HCT116 (cell line): ENCODE results near the gene CNKSR3.

Experiments
- JUND ChIP-seq: IDR thresholded peaks from 2 replicates; pipeline ENCODE4 v1.6.1; 2012
- RAD21 ChIP-seq: IDR thresholded peaks from 2 replicates; pipeline ENCODE4 v1.6.1; 2012; ENCODE audit warnings: low read depth, mild to moderate bottlenecking
- TF ChIP-seq, protein P1 (sequence below), 3 experiments: fragments of 200-600 bp in 1 of 3; sonication (generic) in 1 of 3; IDR thresholded peaks in 2 of 3; conservative IDR thresholded peaks in 1 of 3; 2 replicates each; pipeline ENCODE4 v1.5.1; 2012 to 2017; ENCODE audit warnings: low read depth in 2 of 3, low read length in 2 of 3, antibody characterized with exemption in 1 of 3, borderline replicate concordance in 1 of 3, control low read depth in 1 of 3, mild to moderate bottlenecking in 1 of 3, mixed read lengths in 1 of 3, mixed run types in 1 of 3, moderate library complexity in 1 of 3; ENCODE audit not compliant: insufficient read depth in 1 of 3
- TF ChIP-seq, protein P2 (sequence below): IDR thresholded peaks from 2 replicates; pipeline ENCODE4 v1.6.1; 2011; ENCODE audit warnings: mild to moderate bottlenecking, low read length, moderate library complexity; ENCODE audit not compliant: insufficient replicate concordance; ENCODE audit errors: extremely low read depth

DNA sequence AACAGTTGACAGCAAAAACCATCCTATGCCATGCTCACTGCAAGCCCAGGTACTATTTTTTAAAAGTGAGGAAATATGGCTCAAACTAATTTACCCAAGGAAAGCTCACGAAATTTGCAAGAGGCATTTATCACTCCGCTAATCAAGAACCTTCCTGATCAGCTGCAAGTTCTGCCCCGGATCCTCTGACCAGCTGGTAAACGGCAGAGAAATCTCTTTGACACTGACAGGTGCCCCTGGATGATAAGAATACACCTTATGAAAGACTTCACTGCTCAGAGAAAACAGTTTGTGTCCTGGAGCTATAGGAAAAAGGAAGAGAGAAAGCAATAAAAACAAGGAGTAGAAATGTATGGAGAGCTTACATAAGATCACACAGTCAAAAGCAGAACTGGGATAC lies 6.4 kb downstream of the CNKSR3 start:
- TF ChIP-seq JUND = no peak
- TF ChIP-seq, protein P1, sequence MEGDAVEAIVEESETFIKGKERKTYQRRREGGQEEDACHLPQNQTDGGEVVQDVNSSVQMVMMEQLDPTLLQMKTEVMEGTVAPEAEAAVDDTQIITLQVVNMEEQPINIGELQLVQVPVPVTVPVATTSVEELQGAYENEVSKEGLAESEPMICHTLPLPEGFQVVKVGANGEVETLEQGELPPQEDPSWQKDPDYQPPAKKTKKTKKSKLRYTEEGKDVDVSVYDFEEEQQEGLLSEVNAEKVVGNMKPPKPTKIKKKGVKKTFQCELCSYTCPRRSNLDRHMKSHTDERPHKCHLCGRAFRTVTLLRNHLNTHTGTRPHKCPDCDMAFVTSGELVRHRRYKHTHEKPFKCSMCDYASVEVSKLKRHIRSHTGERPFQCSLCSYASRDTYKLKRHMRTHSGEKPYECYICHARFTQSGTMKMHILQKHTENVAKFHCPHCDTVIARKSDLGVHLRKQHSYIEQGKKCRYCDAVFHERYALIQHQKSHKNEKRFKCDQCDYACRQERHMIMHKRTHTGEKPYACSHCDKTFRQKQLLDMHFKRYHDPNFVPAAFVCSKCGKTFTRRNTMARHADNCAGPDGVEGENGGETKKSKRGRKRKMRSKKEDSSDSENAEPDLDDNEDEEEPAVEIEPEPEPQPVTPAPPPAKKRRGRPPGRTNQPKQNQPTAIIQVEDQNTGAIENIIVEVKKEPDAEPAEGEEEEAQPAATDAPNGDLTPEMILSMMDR (IDR thresholded peaks at IDR 0.05 in 2 of 3, conservative IDR thresholded peaks at IDR 0.05 in 1 of 3; ENCODE audit: borderline replicate concordance in 1 of 3, insufficient read depth in 1 of 3, low read depth in 2 of 3, low read length in 2 of 3) = no peak
- TF ChIP-seq, protein P2, sequence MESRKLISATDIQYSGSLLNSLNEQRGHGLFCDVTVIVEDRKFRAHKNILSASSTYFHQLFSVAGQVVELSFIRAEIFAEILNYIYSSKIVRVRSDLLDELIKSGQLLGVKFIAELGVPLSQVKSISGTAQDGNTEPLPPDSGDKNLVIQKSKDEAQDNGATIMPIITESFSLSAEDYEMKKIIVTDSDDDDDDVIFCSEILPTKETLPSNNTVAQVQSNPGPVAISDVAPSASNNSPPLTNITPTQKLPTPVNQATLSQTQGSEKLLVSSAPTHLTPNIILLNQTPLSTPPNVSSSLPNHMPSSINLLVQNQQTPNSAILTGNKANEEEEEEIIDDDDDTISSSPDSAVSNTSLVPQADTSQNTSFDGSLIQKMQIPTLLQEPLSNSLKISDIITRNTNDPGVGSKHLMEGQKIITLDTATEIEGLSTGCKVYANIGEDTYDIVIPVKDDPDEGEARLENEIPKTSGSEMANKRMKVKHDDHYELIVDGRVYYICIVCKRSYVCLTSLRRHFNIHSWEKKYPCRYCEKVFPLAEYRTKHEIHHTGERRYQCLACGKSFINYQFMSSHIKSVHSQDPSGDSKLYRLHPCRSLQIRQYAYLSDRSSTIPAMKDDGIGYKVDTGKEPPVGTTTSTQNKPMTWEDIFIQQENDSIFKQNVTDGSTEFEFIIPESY = no peak
- TF ChIP-seq RAD21 = no peak
